NCI-H128 (cell line): ENCODE data around the gene HEMK1.

Source experiments
- DNase-seq: peaks from one replicate; lab custom pipeline; 2025; ENCODE audit not compliant: unreplicated experiment; lab: John Stamatoyannopoulos, UW

HEMK1 gene

GRCh38 chr3:50542177-50543034, 26.9 kb upstream of the HEMK1 start:
- peak; percentile 25 for DNase-seq

GRCh38 chr3:50545781-50546180, 23.5 kb upstream of the HEMK1 start:
- no peak for DNase-seq

GRCh38 chr3:50549226-50549625, 20.1 kb upstream of the HEMK1 start:
- DNase-seq, result no peak

- DNase-seq, result no peak
Observed at GRCh38 chr3:50550079-50550736, 19.1 kb upstream of the HEMK1 start.

GRCh38 chr3:50551054-50551659, 18.2 kb upstream of the HEMK1 start:
- no peak for DNase-seq

GRCh38 chr3:50551681-50552435, 17.5 kb upstream of the HEMK1 start:
- no peak for DNase-seq

GRCh38 chr3:50552598-50552997, 16.7 kb upstream of the HEMK1 start:
- no peak for DNase-seq

- no peak for DNase-seq
Observed at GRCh38 chr3:50554553-50554952, 14.8 kb upstream of the HEMK1 start.

GRCh38 chr3:50557106-50557505, 12.2 kb upstream of the HEMK1 start:
- DNase-seq, result no peak

GRCh38 chr3:50557915-50558314, 11.4 kb upstream of the HEMK1 start:
- DNase-seq, result no peak

- DNase-seq, result no peak
Observed at GRCh38 chr3:50559702-50560101, 9.6 kb upstream of the HEMK1 start.

GRCh38 chr3:50562861-50563260, 6.5 kb upstream of the HEMK1 start:
- no peak for DNase-seq

GRCh38 chr3:50563867-50564266, 5.5 kb upstream of the HEMK1 start:
- DNase-seq, result no peak

GRCh38 chr3:50564321-50564720, 5.0 kb upstream of the HEMK1 start:
- DNase-seq, result no peak

- DNase-seq, result no peak
Observed at GRCh38 chr3:50567011-50567385, 2.3 kb upstream of the HEMK1 start.

- peak; percentile 79 for DNase-seq
Observed at GRCh38 chr3:50567386-50568167, 1.7 kb upstream of the HEMK1 start, which contains the start of gene C3orf18. Gene C3orf18, minus strand, starts transcription at chr3:50567747. Its CDS starts 2,048 bp downstream, at chr3:50565699.

- DNase-seq, result no peak
Observed at GRCh38 chr3:50570508-50571279, 1.4 kb downstream of the HEMK1 start.

GRCh38 chr3:50571486-50571885, 2.2 kb downstream of the HEMK1 start:
- DNase-seq, result no peak

GRCh38 chr3:50572158-50572557, 2.8 kb downstream of the HEMK1 start:
- no peak for DNase-seq
